Tibial nerve (tissue), 4 donors: ENCODE data around the gene EPAS1. TPM values are rescaled to one million over a fixed set of nuclear protein-coding genes. Genes with fewer than 3 reads are reported as not detected.

Experiments used
- DNase-seq, 2 donors: peaks; one replicate each; pipeline ENCODE4 v3.0.0-alpha.2; 2019; ENCODE audit warnings: low spot score in 2 of 2
- H3K27ac ChIP-seq, 4 donors: fragments of 200-600 bp; sonication (generic) in 3 of 4; one replicate each; pipeline ENCODE4 v1.5.1; 2017 to 2019; ENCODE audit warnings: mild to moderate bottlenecking in 1 of 4
- H3K27me3 ChIP-seq, 2 donors: fragments of 200-600 bp; sonication (generic) in 1 of 2; one replicate each; pipeline versions ENCODE4 v1.5.1 to v1.6.0; 2017 to 2019
- H3K36me3 ChIP-seq, 3 donors: fragments of 200-600 bp; sonication (generic); one replicate each; pipeline ENCODE4 v1.5.1; 2018 to 2019
- H3K4me1 ChIP-seq, 4 donors: fragments of 200-600 bp; sonication (generic) in 3 of 4; one replicate each; pipeline ENCODE4 v1.5.1; 2017 to 2019
- H3K4me3 ChIP-seq, 4 donors: fragments of 200-600 bp; sonication (generic) in 3 of 4; one replicate each; pipeline ENCODE4 v1.5.1; 2017 to 2019; ENCODE audit warnings: mild to moderate bottlenecking in 1 of 4, moderate library complexity in 1 of 4
- H3K9me3 ChIP-seq, 4 donors: fragments of 200-600 bp; sonication (generic) in 3 of 4; one replicate each; pipeline ENCODE4 v1.5.1; 2017 to 2019
- EP300 ChIP-seq, 2 donors: sonication (generic); formaldehyde crosslinking; IDR thresholded peaks; one replicate each; pipeline ENCODE4 v1.6.1; 2017; ENCODE audit warnings: antibody characterized with exemption in 2 of 2, mild to moderate bottlenecking in 1 of 2
- POLR2A ChIP-seq, 2 donors: fragments of 450-650 bp; IDR thresholded peaks; one replicate each; pipeline ENCODE4 v1.6.1; 2017; ENCODE audit warnings: antibody characterized with exemption in 2 of 2, mild to moderate bottlenecking in 2 of 2, moderate library complexity in 2 of 2
- WGBS, 2 donors: methylation state at CpG; one replicate each; pipeline ENCODE4 v1.1.5; 2018; 5-methylcytosine and 5-hydroxymethylcytosine counted together
- total RNA-seq, 4 donors: library from RNA; depleted of rRNA; stranded (reverse); fragments of >200 nt; gene quantifications; one replicate each; pipeline ENCODE4 v1.1.0, GENCODE V29; 2016
- TF ChIP-seq, protein P1 (sequence below), 5 experiments: fragments of 200-600 bp in 3 of 5; fragments of 450-650 bp in 2 of 5; sonication (generic) in 3 of 5; IDR thresholded peaks; one replicate each; pipeline ENCODE4 v1.5.1; 2016 to 2019; ENCODE audit warnings: antibody characterized with exemption in 5 of 5, mild to moderate bottlenecking in 3 of 5, moderate library complexity in 2 of 5

Gene EPAS1
- total RNA-seq, 4 donors from 2014 or later: 110 to 451 (median 231) TPM

DNA sequence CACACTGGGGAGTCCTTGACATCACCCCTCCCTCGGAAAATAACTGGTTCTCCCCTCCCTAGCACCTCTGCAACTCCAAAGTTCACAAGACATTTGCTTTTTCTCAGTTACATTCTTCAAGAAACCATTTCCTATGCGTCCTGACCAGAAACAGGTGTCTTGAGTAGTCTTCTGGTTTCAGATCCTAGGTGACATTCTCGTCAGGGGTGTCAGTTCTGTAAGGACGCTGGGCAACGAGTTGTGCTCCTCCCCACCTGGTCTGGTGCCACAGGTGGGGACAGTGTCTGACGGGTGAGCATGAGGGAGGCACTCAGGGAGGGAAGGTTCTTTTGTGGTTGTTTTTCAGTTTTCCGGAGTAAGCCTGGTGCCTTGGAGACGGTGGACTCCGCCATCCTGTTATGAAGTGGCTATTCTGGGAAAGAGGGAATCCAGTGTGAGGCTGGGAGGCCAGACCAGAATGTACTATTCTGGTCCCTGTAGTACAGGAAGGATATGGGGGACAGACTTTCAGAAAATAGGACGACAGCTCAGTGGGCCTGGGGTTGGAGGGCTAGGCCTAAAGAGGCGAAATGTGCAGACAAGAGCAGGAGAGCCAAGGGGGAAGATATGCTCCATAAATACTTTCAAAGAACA, 50.6 kb downstream of the EPAS1 start:
- Histone ChIP-seq H3K36me3 (peaks cover 0 to 38% (median 0%) of the 10 kb centered on the region in 3 donors), H3K4me3 (no peak overlapping the region), H3K9me3 (no peaks in the 10 kb centered on the region), H3K27ac (no peak overlapping the region), H3K27me3 (no peaks in the 10 kb centered on the region), H3K4me1 (peaks cover 0 to 18% (median 8%) of the 10 kb centered on the region in 4 donors)
- WGBS, 2 donors: 86 to 87% methylated on average over 11 of the region's 11 CpGs
- no peak for DNase-seq
- TF ChIP-seq POLR2A (IDR thresholded peaks at IDR 0.05): no peak
- TF ChIP-seq, protein P1, sequence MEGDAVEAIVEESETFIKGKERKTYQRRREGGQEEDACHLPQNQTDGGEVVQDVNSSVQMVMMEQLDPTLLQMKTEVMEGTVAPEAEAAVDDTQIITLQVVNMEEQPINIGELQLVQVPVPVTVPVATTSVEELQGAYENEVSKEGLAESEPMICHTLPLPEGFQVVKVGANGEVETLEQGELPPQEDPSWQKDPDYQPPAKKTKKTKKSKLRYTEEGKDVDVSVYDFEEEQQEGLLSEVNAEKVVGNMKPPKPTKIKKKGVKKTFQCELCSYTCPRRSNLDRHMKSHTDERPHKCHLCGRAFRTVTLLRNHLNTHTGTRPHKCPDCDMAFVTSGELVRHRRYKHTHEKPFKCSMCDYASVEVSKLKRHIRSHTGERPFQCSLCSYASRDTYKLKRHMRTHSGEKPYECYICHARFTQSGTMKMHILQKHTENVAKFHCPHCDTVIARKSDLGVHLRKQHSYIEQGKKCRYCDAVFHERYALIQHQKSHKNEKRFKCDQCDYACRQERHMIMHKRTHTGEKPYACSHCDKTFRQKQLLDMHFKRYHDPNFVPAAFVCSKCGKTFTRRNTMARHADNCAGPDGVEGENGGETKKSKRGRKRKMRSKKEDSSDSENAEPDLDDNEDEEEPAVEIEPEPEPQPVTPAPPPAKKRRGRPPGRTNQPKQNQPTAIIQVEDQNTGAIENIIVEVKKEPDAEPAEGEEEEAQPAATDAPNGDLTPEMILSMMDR (IDR thresholded peaks at IDR 0.05): no peak
- TF ChIP-seq EP300 (IDR thresholded peaks at IDR 0.05): no peak

DNA sequence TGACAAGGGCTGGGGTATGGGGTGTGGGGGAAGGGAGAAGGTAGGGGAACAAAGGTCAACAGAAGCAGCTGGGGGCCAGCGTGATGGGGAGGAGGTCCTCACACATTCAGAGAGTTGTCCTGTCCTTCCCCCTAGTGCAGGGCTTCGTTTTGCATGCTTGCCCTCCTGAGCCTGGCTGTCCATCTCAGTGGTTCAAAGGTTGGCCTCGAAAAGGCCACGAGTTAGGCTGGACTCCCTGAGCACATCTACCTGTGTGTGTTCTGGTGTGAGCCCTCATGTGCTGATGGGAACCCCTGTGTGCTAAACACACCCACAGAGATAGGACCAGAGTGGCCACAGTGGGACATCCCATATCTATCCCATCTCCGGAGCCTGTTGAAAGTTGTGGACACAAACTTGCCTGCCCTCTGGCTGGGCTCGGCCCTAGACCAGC, 51.9 kb downstream of the EPAS1 start:
- Histone ChIP-seq H3K4me1 (peaks cover 0 to 18% (median 8%) of the 10 kb centered on the region in 4 donors), H3K27me3 (no peaks in the 10 kb centered on the region), H3K27ac (no peak overlapping the region), H3K9me3 (no peaks in the 10 kb centered on the region), H3K36me3 (peaks cover 0 to 45% (median 0%) of the 10 kb centered on the region in 3 donors), H3K4me3 (no peak overlapping the region)
- no peak for DNase-seq
- 88 to 92% methylated on average over 6 of the region's 6 CpGs for WGBS, 2 donors
- TF ChIP-seq POLR2A (IDR thresholded peaks at IDR 0.05): no peak
- no peak for TF ChIP-seq EP300 (IDR thresholded peaks at IDR 0.05)
- TF ChIP-seq, protein P1 (IDR thresholded peaks at IDR 0.05): no peak

DNA sequence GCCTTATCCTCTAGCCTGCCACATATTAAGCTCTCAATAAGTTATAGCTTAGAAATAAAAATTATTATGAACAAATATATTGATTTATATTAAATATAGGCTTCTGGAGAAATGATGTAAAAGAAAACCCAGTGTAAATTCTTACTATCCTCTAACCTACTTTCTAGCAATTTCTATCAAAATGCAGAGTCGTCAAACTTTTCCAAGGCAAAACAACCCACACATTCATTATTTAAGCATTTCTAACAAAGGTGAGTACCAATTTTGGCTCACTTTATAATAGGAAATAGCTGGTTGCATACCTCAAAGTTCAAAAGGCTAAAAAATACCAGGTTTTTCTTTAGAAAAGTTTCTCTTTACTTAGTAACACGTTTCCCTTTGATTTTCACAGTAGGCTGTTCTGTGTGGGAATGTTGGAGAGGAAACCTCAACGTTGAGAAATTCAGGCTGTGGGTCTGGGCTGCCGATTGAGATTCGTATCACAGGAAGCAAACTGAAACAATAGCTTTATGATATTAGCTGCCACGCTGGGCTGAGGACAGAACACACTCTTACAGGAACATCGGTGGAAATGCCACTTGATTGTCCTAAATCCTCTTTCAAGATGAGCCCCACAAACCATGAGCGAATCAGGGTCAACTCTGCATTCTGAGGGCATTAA, 53.0 kb downstream of the EPAS1 start:
- WGBS, 2 donors: 39 to 40% methylated on average over 8 of the region's 8 CpGs
- Histone ChIP-seq H3K9me3 (no peaks in the 10 kb centered on the region), H3K27ac (peak overlapping the region in 1 of 4 donors; percentile 51), H3K36me3 (peaks cover 0 to 55% (median 0%) of the 10 kb centered on the region in 3 donors), H3K27me3 (no peaks in the 10 kb centered on the region), H3K4me3 (no peak overlapping the region), H3K4me1 (peaks cover 0 to 12% (median 7%) of the 10 kb centered on the region in 4 donors)
- TF ChIP-seq EP300 (IDR thresholded peaks at IDR 0.05) (peak in 1 of 2 donors; percentile 8), POLR2A (IDR thresholded peaks at IDR 0.05) (no peak)
- TF ChIP-seq, protein P1 (IDR thresholded peaks at IDR 0.05): no peak
- no peak for DNase-seq

DNA sequence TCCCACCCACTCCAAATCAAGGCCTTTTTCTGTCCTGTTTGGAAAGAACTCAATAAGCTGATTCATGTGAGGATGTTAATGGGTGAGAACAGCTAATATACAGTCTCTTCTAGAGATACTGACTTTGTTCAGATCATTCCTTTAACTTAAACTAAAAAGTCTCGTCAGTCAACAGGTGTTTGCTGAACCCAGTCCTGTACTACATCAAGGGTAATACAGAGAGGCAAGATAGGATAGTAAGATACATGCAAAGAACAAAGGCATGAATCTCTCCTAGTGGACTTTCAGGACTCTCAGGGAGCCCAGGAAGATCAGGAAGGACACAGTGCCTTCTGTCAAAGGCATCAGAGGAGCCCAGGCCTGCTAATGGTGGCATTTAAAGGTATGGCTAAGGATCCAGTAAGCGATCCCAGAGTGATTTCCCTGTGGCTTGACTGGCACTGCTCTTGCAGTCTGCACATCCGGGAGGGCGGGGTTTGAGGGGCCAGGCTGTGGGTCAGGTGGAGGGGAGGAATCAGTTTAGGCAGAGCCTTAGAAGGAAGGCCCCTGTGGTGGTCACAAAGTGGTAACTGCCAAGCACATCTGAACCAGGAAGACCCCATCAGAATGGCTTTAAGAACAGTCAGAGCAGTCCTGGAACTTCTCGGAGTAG, 54.0 kb downstream of the EPAS1 start:
- Histone ChIP-seq H3K4me1 (peaks cover 0 to 12% (median 5%) of the 10 kb centered on the region in 4 donors), H3K36me3 (peaks cover 0 to 66% (median 0%) of the 10 kb centered on the region in 3 donors), H3K27ac (peak overlapping the region in 2 of 4 donors; percentile 30 to 51), H3K9me3 (no peaks in the 10 kb centered on the region), H3K27me3 (no peaks in the 10 kb centered on the region), H3K4me3 (no peak overlapping the region)
- WGBS, 2 donors: 65 to 66% methylated on average over 5 of the region's 5 CpGs
- no peak for DNase-seq
- TF ChIP-seq EP300 (IDR thresholded peaks at IDR 0.05): no peak
- TF ChIP-seq, protein P1 (IDR thresholded peaks at IDR 0.05): no peak

DNA sequence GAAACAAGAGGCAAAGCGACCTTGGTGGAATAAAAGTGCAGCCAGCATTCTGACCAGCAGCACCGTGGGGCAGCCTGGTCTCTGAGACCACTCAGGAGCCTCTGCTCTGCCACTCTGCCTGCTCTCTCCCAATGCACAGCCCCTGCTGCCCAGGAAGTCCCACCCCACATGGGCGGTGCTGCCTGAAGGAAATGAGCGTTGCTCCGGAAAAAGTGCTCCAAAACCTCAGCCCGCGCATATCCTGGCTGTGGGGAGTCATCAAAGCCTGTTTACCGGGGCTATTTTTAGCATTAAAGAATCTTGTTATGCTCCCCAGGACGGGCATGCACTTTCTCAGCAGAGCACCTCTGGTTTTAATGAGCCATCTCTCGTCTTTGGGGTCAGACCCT, 54.5 kb downstream of the EPAS1 start:
- H3K36me3 ChIP-seq: peaks cover 0 to 71% (median 0%) of the 10 kb centered on the region in 3 donors
- no peak for DNase-seq
- H3K4me3 ChIP-seq: no peak overlapping the region
- TF ChIP-seq EP300 (IDR thresholded peaks at IDR 0.05) (peak in 1 of 2 donors; percentile 18), POLR2A (IDR thresholded peaks at IDR 0.05) (no peak)
- TF ChIP-seq, protein P1 (IDR thresholded peaks at IDR 0.05): no peak
- H3K9me3 ChIP-seq: no peaks in the 10 kb centered on the region
- WGBS, 2 donors: 63 to 81% methylated on average over 10 of the region's 10 CpGs
- peaks cover 0 to 12% (median 5%) of the 10 kb centered on the region in 4 donors for H3K4me1 ChIP-seq
- peak overlapping the region in 2 of 4 donors; percentile 36 to 51 for H3K27ac ChIP-seq
- no peaks in the 10 kb centered on the region for H3K27me3 ChIP-seq
